Right lobe of liver (tissue), 6 donors: Measurements from ENCODE around the gene CNOT3. TPM values are rescaled to one million over a fixed set of nuclear protein-coding genes. Genes with fewer than 3 reads are reported as not detected.

Source experiments
- ATAC-seq, 4 donors: fragments of 200-7000 bp; cut with Tn5 transposase; one replicate each; pipeline ENCODE4 v1.9.1; 2020; ENCODE audit warnings: mild to moderate bottlenecking in 4 of 4, moderate library complexity in 4 of 4
- DNase-seq, 3 donors: peaks; one replicate each; pipeline ENCODE4 v3.0.0-alpha.2; 2020
- H3K27ac ChIP-seq, 3 donors: fragments of 200-600 bp; one replicate each; pipeline ENCODE4 v1.8.0; 2022
- H3K27me3 ChIP-seq, 2 donors: fragments of 200-600 bp; one replicate each; pipeline ENCODE4 v1.8.0; 2022
- H3K36me3 ChIP-seq, 4 donors: fragments of 200-600 bp; sonication (generic) in 1 of 4; one replicate each; pipeline versions ENCODE4 v1.5.1 to v1.8.0; 2017 to 2022; ENCODE audit warnings: control low read depth in 1 of 4
- H3K4me1 ChIP-seq, 4 donors: fragments of 200-600 bp; sonication (generic) in 1 of 4; one replicate each; pipeline versions ENCODE4 v1.5.1 to v1.8.0; 2017 to 2022; ENCODE audit warnings: control low read depth in 1 of 4
- H3K4me3 ChIP-seq, 3 donors: fragments of 200-600 bp; one replicate each; pipeline ENCODE4 v1.8.0; 2022
- H3K9me3 ChIP-seq, 4 donors: fragments of 200-600 bp; sonication (generic) in 1 of 4; one replicate each; pipeline versions ENCODE4 v1.5.1 to v1.8.0; 2017 to 2022; ENCODE audit warnings: control low read depth in 1 of 4
- POLR2A ChIP-seq: fragments of 450-650 bp; IDR thresholded peaks from one replicate; pipeline ENCODE4 v1.6.1; 2017; ENCODE audit warnings: antibody characterized with exemption, mild to moderate bottlenecking
- WGBS: methylation state at CpG from one replicate; pipeline ENCODE4 v1.1.6; 2018; ENCODE audit warnings: low coverage, low lambda C conversion rate; ENCODE audit not compliant: insufficient coverage; ENCODE audit errors: missing lambda C conversion rate; 5-methylcytosine and 5-hydroxymethylcytosine counted together
- intact Hi-C, 2 donors: fragments of 100-400 bp; cut with DNase I; formaldehyde crosslinking; loops; one replicate each; pipeline versions ENCODE4 v1.11.2 to v1.14.1; 2022
- total RNA-seq, 6 experiments: library from RNA; depleted of rRNA in 2 of 6; stranded (reverse); fragments of >200 nt in 2 of 6; fragmentation: NEBNext Ultra II Directional in 3 of 6; extraction: Animal tissue kit (Norgen Biotek cat#: 25700) in 3 of 6; gene quantifications; one replicate each; pipeline versions ENCODE4 v1.1.0 to v1.2.4, GENCODE V29; 2016 to 2023
- TF ChIP-seq, protein P1 (sequence below), 4 donors: fragments of 200-600 bp in 3 of 4; fragments of 450-650 bp in 1 of 4; IDR thresholded peaks; one replicate each; pipeline versions ENCODE4 v1.5.1 to v1.8.0; 2016 to 2022; ENCODE audit warnings: antibody characterized with exemption in 4 of 4, mild to moderate bottlenecking in 2 of 4
- donor health status: DM: no; HTN: yes; CAD: no.
- donor health status: DM: no; HTN: no; CAD: no.
- donor health status: DM: no; HTN: no; CAD: no.
- donor health status: DM: no; HTN: yes; CAD: no.
- donor health status: DM: no; HTN: yes; CAD: no.

The CNOT3 gene
- total RNA-seq, 6 experiments from 2014 or later, result 7.1 to 21.6 (median 15.5) TPM

DNA sequence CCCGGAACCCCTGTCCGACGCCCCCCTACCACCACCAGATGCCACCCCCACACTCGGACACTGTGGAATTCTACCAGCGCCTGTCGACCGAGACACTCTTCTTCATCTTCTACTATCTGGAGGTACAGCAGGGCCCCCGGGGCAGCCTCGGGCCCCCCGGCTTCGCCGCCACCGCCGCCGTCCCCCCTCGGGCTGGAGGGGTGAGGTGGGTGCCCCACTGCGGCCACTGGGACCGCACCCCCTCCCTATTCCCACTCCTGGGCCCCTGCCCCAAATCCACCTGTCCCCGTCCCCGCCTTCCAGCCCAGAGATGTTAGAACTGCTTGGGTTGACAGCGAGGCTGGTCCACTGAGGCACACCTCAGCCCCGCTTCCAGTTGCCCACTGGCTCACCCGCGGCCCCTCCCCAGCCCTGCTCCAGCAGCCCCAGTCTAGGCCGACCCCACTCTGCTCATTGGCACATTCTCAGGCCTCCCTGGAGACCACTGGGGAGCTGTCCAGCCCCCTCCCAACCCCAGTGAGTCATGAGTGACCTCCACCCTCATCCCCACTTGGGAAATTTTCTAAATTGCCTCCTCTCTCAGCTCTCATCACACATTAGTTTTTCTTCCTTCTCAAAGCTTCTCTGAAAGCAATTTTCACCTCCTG lies 15.4 kb downstream of the CNOT3 start:
- Histone ChIP-seq H3K9me3 (no peaks in the 10 kb centered on the region), H3K4me1 (no peaks in the 10 kb centered on the region), H3K27ac (no peak overlapping the region), H3K27me3 (no peaks in the 10 kb centered on the region), H3K4me3 (no peak overlapping the region), H3K36me3 (peaks cover 6 to 96% (median 37%) of the 10 kb centered on the region in 4 donors)
- 83% methylated on average over 1 of the region's 25 CpGs for WGBS
- ATAC-seq (no peak), DNase-seq (no peak)
- TF ChIP-seq, protein P1, sequence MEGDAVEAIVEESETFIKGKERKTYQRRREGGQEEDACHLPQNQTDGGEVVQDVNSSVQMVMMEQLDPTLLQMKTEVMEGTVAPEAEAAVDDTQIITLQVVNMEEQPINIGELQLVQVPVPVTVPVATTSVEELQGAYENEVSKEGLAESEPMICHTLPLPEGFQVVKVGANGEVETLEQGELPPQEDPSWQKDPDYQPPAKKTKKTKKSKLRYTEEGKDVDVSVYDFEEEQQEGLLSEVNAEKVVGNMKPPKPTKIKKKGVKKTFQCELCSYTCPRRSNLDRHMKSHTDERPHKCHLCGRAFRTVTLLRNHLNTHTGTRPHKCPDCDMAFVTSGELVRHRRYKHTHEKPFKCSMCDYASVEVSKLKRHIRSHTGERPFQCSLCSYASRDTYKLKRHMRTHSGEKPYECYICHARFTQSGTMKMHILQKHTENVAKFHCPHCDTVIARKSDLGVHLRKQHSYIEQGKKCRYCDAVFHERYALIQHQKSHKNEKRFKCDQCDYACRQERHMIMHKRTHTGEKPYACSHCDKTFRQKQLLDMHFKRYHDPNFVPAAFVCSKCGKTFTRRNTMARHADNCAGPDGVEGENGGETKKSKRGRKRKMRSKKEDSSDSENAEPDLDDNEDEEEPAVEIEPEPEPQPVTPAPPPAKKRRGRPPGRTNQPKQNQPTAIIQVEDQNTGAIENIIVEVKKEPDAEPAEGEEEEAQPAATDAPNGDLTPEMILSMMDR (IDR thresholded peaks at IDR 0.05), result no peak
- TF ChIP-seq POLR2A, result no peak
- intact Hi-C loops, result no loop called here

DNA sequence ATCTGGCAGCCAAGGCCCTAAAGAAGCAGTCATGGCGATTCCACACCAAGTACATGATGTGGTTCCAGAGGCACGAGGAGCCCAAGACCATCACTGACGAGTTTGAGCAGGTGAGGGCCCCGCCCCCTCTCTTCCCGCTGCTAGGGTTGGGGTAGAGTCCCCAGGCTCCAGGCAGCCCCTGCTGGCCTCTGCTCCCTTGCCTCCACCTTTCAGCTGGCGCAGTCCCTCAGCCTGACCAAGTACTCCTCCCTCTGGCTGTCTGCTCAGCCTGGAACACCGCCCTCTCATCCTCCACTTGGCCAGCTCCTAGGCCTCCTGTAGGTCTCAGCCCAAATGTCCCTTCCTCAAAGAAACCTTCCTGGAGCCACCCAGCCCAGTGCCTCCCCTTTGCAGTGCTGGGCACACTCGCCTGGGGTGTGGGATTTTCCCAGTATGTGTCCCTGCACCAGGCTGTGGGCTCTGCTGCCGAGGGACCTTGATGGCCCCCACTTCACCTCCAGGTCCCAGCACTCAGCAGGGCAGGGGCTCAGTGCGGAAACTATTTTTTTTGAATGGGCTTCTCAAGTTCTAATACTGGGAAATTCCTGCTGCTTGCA lies 16.3 kb downstream of the CNOT3 start:
- peaks cover 5 to 91% (median 35%) of the 10 kb centered on the region in 4 donors for H3K36me3 ChIP-seq
- no peak for ATAC-seq

GRCh38 chr19:54154603-54155345 lies 17.2 kb downstream of the CNOT3 start:
- H3K27me3 ChIP-seq, result no peaks in the 10 kb centered on the region
- no peak overlapping the region for H3K4me3 ChIP-seq
- H3K36me3 ChIP-seq, result peaks cover 4 to 81% (median 30%) of the 10 kb centered on the region in 4 donors
- intact Hi-C loops, result no loop called here
- WGBS, result 62% methylated on average over 9 of the region's 18 CpGs
- no peaks in the 10 kb centered on the region for H3K9me3 ChIP-seq
- no peak overlapping the region for H3K27ac ChIP-seq
- ATAC-seq (no peak), DNase-seq (no peak)
- H3K4me1 ChIP-seq, result peaks cover 0 to 10% (median 0%) of the 10 kb centered on the region in 4 donors
- TF ChIP-seq, protein P1 (IDR thresholded peaks at IDR 0.05), result no peak
- no peak for TF ChIP-seq POLR2A

More for the DNA sequence above, 16.3 kb downstream of the CNOT3 start:
- DNase-seq, result no peak
- H3K9me3 ChIP-seq, result no peaks in the 10 kb centered on the region
- 89% methylated on average over 5 of the region's 10 CpGs for WGBS
- no peak overlapping the region for H3K27ac ChIP-seq
- intact Hi-C loops, result no loop called here
- no peak for TF ChIP-seq POLR2A
- TF ChIP-seq, protein P1 (IDR thresholded peaks at IDR 0.05), result no peak
- peaks cover 0 to 7% (median 0%) of the 10 kb centered on the region in 4 donors for H3K4me1 ChIP-seq
- no peak overlapping the region for H3K4me3 ChIP-seq
- no peaks in the 10 kb centered on the region for H3K27me3 ChIP-seq

- intact Hi-C loops, result no loop called here
- H3K36me3 ChIP-seq, result peaks cover 4 to 72% (median 28%) of the 10 kb centered on the region in 4 donors
- no peaks in the 10 kb centered on the region for H3K27me3 ChIP-seq
- H3K27ac ChIP-seq, result no peak overlapping the region
- no peak for DNase-seq
- H3K4me1 ChIP-seq, result peaks cover 0 to 16% (median 3%) of the 10 kb centered on the region in 4 donors
- H3K9me3 ChIP-seq, result no peaks in the 10 kb centered on the region
- TF ChIP-seq POLR2A, result no peak
- TF ChIP-seq, protein P1 (IDR thresholded peaks at IDR 0.05), result no peak
- ATAC-seq, result no peak
- no peak overlapping the region for H3K4me3 ChIP-seq
- WGBS, result no CpG with 5 or more reads among the region's 19 CpGs
These were observed 18.1 kb downstream of the CNOT3 start for GRCh38 chr19:54155694-54156093.
